ENCODE results near the gene EGLN2. TPM values are rescaled to one million over a fixed set of nuclear protein-coding genes. Genes with fewer than 3 reads are reported as not detected.
"Not testable (repeated sequence)": the region's sequence is repeated elsewhere in the genome, so short reads cannot be mapped to it uniquely, and the experiment has no call there.

EGLN2 gene
- polyA plus RNA-seq, 1 of the 3 experiments (the other 2 are of a cell fraction) = 43.0 TPM

DNA sequence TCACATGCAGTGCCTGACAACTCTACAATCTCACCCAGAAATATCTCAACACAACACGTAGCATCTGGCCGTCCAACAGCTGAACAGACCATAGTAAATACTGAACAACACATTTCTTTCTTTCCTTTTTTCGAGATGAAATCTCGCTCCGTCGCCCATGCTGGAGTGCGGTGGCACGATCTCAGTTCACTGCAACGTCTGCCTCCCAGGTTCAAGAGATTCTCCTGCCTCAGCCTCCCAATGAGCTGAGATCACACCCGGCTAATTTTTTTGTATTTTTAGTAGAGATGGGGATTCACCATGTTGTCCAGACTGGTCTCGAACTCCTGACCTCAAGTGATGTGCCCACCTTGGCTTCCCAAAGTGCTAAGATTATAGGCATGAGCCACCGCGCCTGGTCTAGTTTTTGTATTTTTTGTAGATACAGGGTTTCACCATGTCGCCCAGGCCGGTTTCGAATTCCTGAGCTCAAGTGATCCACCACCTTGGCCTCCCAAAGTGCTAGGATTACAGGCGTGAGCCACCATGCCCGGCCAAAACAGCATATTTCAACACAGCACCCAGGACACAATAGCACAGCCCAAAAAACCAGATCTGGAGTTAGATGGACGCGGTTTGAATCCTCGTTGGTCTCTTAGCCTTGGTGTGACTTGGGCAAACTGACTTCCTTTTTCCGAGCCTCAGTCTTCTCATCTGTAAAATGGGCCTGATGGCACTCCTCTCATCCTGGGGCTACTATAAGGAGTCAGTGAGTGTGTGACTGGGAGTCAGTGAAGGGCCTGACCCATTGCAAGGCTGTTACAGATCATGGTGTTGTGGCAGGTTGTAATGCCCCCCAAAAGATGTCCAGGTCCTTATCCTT is 28.6 kb downstream of the EGLN2 start:
- WGBS (ENCODE audit: low lambda C conversion rate) = 92% methylated on average over 22 of the region's 22 CpGs
- no peak for TF ChIP-seq POLR2AphosphoS5 (IDR thresholded peaks at IDR 0.05; ENCODE audit: low read depth, low read length)
- no peak for TF ChIP-seq TEAD4 (IDR thresholded peaks at IDR 0.05; ENCODE audit: borderline replicate concordance, insufficient read depth)
- TF ChIP-seq RAD21 (IDR thresholded peaks at IDR 0.05; ENCODE audit: low read length) = no peak
- TF ChIP-seq ELF1 (IDR thresholded peaks at IDR 0.05) = no peak
- CTCF ChIA-PET = interaction anchor here (0.8 to 1.2 kb wide), 2 partner anchors 8 to 164 kb away, joined by 3 to 5 read pairs; no protein-coding TSS in a partner anchor

DNA sequence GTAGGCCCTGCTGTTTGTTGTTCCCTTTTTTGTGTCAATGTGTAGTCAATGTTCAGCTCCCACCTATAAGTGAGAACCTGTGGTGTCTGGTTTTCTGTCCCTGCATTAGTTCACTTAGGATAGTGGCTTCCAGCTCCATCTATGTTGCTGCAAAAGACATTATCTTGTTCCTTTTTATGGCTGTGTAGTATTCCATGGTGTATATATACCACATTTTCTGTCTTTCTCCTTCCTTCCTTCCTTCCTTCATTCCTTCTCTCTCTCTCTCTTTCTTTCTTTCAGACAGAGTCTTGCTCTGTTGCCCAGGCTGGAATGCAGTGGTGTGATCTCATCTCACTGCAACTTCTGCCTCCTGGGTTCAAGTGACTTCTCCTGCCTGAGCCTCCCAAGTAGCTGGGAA is 30.2 kb downstream of the EGLN2 start:
- no peaks in the 10 kb centered on the region for H3K9me3 ChIP-seq
- H3K27ac ChIP-seq (ENCODE audit: low read depth in 2 of 2, low read length in 1 of 2) = no peak overlapping the region
- no peaks in the 10 kb centered on the region for H3F3A ChIP-seq (replicated peaks; ENCODE audit: insufficient read depth)
- H3K9me2 ChIP-seq = no peaks in the 10 kb centered on the region
- no peak for DNase-seq
- CTCF ChIA-PET = no interaction called here
- no peaks in the 10 kb centered on the region for H3K27me3 ChIP-seq (ENCODE audit: insufficient read depth)
- TF ChIP-seq FOXM1 (IDR thresholded peaks at IDR 0.05; ENCODE audit: low read depth) = no peak
- no peaks in the 10 kb centered on the region for H4K20me1 ChIP-seq (ENCODE audit: insufficient read depth)
- peaks cover 3 to 24% of the 10 kb centered on the region in 2 experiments for H3K36me3 ChIP-seq (replicated peaks in 1 of 2; ENCODE audit: control insufficient read depth in 1 of 2, insufficient read depth in 2 of 2, low read length in 1 of 2)
- H2AFZ ChIP-seq (ENCODE audit: low read depth) = no peak overlapping the region
- H3K4me1 ChIP-seq (ENCODE audit: control insufficient read depth in 1 of 2, insufficient read depth in 2 of 2, low read depth in 1 of 2, low read length in 1 of 2) = no peaks in the 10 kb centered on the region
- H3K79me2 ChIP-seq (ENCODE audit: insufficient read depth) = no peaks in the 10 kb centered on the region
- no peak overlapping the region for H3K4me2 ChIP-seq
- POLR2A ChIA-PET = interaction anchor here (0.6 kb wide), 1 partner anchor 13 kb away, joined by 5 read pairs; no protein-coding TSS in a partner anchor
- no peak overlapping the region for H3K4me3 ChIP-seq (ENCODE audit: low read depth in 2 of 2, low read length in 1 of 2)
- no peak overlapping the region for H3K9ac ChIP-seq

More for the DNA sequence above, 28.6 kb downstream of the EGLN2 start:
- no peaks in the 10 kb centered on the region for H3K4me1 ChIP-seq (ENCODE audit: control insufficient read depth in 1 of 2, insufficient read depth in 2 of 2, low read depth in 1 of 2, low read length in 1 of 2)
- H3K79me2 ChIP-seq (ENCODE audit: insufficient read depth) = no peaks in the 10 kb centered on the region
- H3F3A ChIP-seq (replicated peaks; ENCODE audit: insufficient read depth) = no peaks in the 10 kb centered on the region
- DNase-seq = no peak
- POLR2A ChIA-PET = no interaction called here
- H3K9ac ChIP-seq = no peak overlapping the region
- H3K27me3 ChIP-seq (ENCODE audit: insufficient read depth) = no peaks in the 10 kb centered on the region
- H3K4me2 ChIP-seq = no peak overlapping the region
- H2AFZ ChIP-seq (ENCODE audit: low read depth) = no peak overlapping the region
- no peaks in the 10 kb centered on the region for H4K20me1 ChIP-seq (ENCODE audit: insufficient read depth)
- no peak overlapping the region for H3K4me3 ChIP-seq (ENCODE audit: low read depth in 2 of 2, low read length in 1 of 2)
- H3K36me3 ChIP-seq (replicated peaks in 1 of 2; ENCODE audit: control insufficient read depth in 1 of 2, insufficient read depth in 2 of 2, low read length in 1 of 2) = peaks cover 3 to 24% of the 10 kb centered on the region in 2 experiments
- no peaks in the 10 kb centered on the region for H3K9me2 ChIP-seq
- H3K9me3 ChIP-seq = no peaks in the 10 kb centered on the region
- H3K27ac ChIP-seq (ENCODE audit: low read depth in 2 of 2, low read length in 1 of 2) = no peak overlapping the region

DNA sequence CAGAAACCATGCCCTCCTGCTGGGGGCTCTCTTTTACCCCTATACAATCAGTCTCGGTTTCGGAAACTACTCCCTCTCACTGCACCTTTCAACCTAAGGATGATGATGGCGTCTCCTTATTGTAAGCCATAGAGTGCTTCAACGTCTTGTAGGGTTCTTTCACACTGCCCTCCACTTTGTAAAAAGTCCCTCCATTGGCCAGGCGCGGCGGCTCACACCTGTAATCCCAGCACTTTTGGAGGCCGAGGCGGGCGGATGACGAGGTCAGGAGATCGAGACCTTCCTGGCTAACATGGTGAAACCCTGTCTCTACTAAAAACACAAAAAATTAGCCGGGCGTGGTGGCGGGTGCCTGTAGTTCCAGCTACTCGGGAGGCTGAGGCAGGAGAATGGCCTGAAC is 31.8 kb downstream of the EGLN2 start:
- H3K79me2 ChIP-seq (ENCODE audit: insufficient read depth); H3K27ac ChIP-seq (ENCODE audit: low read depth in 2 of 2, low read length in 1 of 2); H3K9ac ChIP-seq; H3K4me1 ChIP-seq (ENCODE audit: control insufficient read depth in 1 of 2, insufficient read depth in 2 of 2, low read depth in 1 of 2, low read length in 1 of 2); H3K9me2 ChIP-seq; CTCF ChIA-PET; H4K20me1 ChIP-seq (ENCODE audit: insufficient read depth); H3K27me3 ChIP-seq (ENCODE audit: insufficient read depth); H3K9me3 ChIP-seq; H3F3A ChIP-seq (replicated peaks; ENCODE audit: insufficient read depth); H3K4me3 ChIP-seq (ENCODE audit: low read depth in 2 of 2, low read length in 1 of 2); H2AFZ ChIP-seq (ENCODE audit: low read depth); DNase-seq; H3K4me2 ChIP-seq: not testable (repeated sequence)
- WGBS (ENCODE audit: low lambda C conversion rate) = 97% methylated on average over 14 of the region's 16 CpGs
- POLR2A ChIA-PET = interaction anchor here (0.6 kb wide), 1 partner anchor 10 kb away, joined by 3 read pairs; no protein-coding TSS in a partner anchor
- peaks cover 3 to 24% of the 10 kb centered on the region in 2 experiments for H3K36me3 ChIP-seq (replicated peaks in 1 of 2; ENCODE audit: control insufficient read depth in 1 of 2, insufficient read depth in 2 of 2, low read length in 1 of 2)
